Epithelial cell of esophagus (primary cell): ENCODE measurements around the gene MACROH2A1.

ENCODE experiments used
- DNase-seq: peaks from one replicate; pipeline ENCODE4 v3.0.0; 2010; ENCODE audit warnings: low read depth
- H3K4me3 ChIP-seq: 2 replicates; pipeline ENCODE4 v1.5.1; 2011; ENCODE audit warnings: mild to moderate bottlenecking, low read length, control low read depth
- CTCF ChIP-seq: IDR thresholded peaks from 2 replicates; pipeline ENCODE4 v1.5.1; 2011; ENCODE audit warnings: low read depth, mild to moderate bottlenecking, low read length, control low read depth, inconsistent platforms; ENCODE audit not compliant: insufficient read depth; ENCODE audit errors: missing control alignments

Gene MACROH2A1

DNA sequence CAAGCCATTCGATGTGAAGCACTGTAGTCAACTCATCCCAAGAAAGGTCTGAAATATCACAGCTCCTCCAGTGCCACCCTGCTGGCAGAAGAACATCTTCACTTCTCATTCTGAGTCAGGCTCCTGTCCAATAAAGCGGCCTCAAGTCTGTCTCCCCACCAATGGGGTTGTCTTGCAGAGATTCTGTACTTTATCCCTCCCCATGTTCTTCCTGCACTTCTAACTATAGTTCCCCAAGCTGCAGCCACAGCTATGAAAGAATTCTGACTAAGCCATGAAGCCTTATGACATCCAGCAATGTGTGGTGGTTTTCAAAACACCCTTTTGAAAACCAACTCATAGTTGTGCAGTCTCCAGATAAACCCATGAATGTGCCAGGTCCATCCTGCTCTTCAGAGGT is 6.8 kb downstream of the MACROH2A1 start:
- no peak for TF ChIP-seq CTCF
- DNase-seq = no peak
- no peak overlapping the region for H3K4me3 ChIP-seq

DNA sequence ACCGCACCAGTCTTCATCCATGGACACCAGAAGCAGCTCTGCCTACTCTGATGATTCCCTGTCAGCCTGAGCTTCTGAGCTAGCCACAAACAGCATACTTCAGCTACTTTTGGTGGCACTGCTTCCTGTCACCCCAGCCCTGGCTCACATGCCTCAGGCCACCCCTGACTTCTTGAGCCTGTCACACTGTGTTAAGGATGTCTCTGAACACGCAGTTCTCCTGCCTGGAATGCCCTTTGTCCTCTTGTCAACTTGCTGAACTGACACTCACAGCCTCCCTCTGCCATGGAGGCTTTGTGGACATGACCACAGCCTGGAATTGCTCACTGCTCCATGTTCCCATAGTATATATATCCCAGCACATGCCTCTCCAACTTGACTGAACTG is 7.2 kb downstream of the MACROH2A1 start:
- TF ChIP-seq CTCF = no peak
- no peak overlapping the region for H3K4me3 ChIP-seq
- DNase-seq = no peak

DNA sequence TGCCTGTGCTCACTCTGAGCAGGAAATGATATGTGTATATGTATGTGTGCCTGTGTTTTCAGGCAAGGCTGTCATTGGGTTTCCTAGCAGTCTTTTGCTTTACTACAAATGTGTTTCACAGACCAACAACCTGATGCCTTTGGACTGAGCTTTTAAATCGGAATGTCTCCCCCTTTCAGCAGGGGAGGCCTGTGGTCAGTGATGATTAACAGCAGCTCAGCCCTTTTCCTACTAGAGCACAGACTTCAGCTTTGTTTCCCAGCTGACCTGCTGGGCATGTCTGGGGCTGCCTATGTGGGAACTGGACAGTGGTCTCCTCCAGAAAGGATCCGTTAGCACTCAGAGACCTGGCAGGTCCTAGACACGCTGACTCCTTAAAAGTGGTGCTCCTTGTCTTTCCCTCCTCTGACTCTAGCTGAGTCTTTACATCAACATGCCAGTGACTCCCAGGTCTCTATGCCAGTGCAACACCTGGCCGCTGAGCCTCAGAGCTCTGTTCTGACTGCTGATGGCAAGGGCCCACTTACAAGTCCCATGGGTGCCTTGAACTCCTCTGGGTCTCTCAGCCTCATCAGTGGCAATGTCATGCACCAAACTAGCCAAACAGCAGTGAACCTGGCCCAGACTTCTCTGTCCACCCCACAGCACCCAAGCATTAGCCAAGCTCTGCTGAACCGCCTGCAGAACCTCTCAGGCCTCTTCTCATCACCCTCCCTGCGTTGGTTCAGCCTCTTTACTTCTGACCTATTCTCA is 7.7 kb downstream of the MACROH2A1 start:
- no peak overlapping the region for H3K4me3 ChIP-seq
- no peak for TF ChIP-seq CTCF
- DNase-seq = no peak

DNA sequence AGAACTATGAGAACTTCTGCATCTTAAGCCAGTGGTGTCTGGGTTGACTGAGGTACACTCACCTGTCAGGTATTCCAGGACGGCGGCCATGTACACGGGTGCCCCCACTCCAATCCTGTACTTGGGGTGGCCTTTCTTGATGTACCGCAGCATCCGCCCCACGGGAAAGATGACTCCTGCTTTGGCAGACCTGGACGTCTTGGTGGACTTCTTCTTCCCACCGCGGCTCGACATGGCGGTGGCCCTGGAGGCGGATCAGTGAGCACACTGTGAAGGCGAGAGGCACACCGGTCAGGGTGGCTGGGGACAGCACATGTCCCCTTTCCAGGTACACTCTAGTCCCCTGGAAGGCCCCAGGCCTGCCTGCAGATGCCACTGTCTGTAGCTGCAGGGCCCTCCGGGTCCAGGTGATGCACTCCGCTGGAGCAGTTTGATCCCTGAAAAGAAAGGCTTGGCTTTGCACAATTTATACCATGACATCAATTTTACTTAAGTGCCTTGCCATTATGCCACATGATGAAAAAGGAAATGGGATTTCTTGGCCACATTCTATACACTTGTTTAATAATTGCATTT is 10.1 kb downstream of the MACROH2A1 start:
- no peak for DNase-seq
- H3K4me3 ChIP-seq = no peak overlapping the region
- TF ChIP-seq CTCF = no peak

DNA sequence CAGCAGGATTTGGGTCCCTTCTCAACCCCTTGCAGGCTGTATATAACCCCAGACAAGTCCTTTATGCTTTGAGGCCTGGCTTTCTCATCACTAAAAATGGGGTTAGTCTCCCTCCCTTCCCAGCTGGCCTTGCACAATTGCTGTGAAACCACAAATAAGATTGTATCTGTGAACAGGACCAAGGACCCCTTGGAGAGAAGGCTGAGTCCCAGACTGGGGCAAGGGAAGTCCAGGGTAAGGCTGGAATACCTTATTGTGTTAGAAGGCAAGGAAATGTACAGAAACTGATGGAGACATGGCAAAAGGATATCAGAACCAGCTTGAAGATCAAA is 11.4 kb downstream of the MACROH2A1 start:
- DNase-seq = no peak
- TF ChIP-seq CTCF = no peak
- no peak overlapping the region for H3K4me3 ChIP-seq

GRCh38 chr5:135386886-135387628 is 12.0 kb downstream of the MACROH2A1 start:
- H3K4me3 ChIP-seq = no peak overlapping the region
- DNase-seq = peak; percentile 98
- no peak for TF ChIP-seq CTCF
